Myometrial cell (primary cell): ENCODE results near the gene CFAP65. TPM values are rescaled to one million over a fixed set of nuclear protein-coding genes. Genes with fewer than 3 reads are reported as not detected.

Experiments
- total RNA-seq: library from RNA; depleted of rRNA; stranded (reverse); fragments of >200 nt; gene quantifications from 2 replicates; pipeline ENCODE4 v1.2.3, GENCODE V29; 2015

CFAP65 gene
- total RNA-seq: not detected in 2 replicates

GRCh38 chr2:219041252-219041651 is at the start of gene CFAP65:
Gene CFAP65 (minus strand): TSS chr2:219041516. CDS start chr2:219039048, 2,468 bp downstream.

GRCh38 chr2:219060821-219061791 is 19.8 kb upstream of the CFAP65 start, which contains the start of gene IHH:
Gene IHH (minus strand): TSS chr2:219060921. CDS start chr2:219060467, 454 bp downstream.

GRCh38 chr2:218993345-218994315 is 47.7 kb downstream of the CFAP65 start, which contains the start of gene CRYBA2:
Gene CRYBA2 (minus strand): TSS chr2:218993422. CDS start chr2:218993176, 246 bp downstream.

GRCh38 chr2:218985021-218985324 is 56.3 kb downstream of the CFAP65 start, which contains the start of gene FEV:
Gene FEV (minus strand): TSS chr2:218985184. CDS start chr2:218985075, 109 bp downstream.

GRCh38 chr2:218959141-218959731 is 82.1 kb downstream of the CFAP65 start, which contains the start of gene CDK5R2:
Gene CDK5R2 (plus strand): TSS chr2:218959666. CDS start chr2:218959821, 155 bp downstream.

Other genes with a start within 250 kb of the CFAP65 start
- not detected in 2 replicates for gene PRKAG3, start 209.7 kb downstream of the CFAP65 start, total RNA-seq
- gene WNT6, start 181.7 kb downstream of the CFAP65 start, total RNA-seq: not detected in 2 replicates
- gene WNT10A, start 160.7 kb downstream of the CFAP65 start, total RNA-seq: not detected in 2 replicates
- 0.71 TPM in 1 of 2 replicates, not detected in the other for gene CDK5R2, start 81.8 kb downstream of the CFAP65 start, total RNA-seq
- not detected in 2 replicates for gene FEV, start 56.3 kb downstream of the CFAP65 start, total RNA-seq
- gene CRYBA2, start 48.1 kb downstream of the CFAP65 start, total RNA-seq: not detected in 2 replicates
- not detected in 2 replicates for gene IHH, start 19.4 kb upstream of the CFAP65 start, total RNA-seq
- 22.7 and 33.2 TPM in 2 replicates for gene NHEJ1, start 119.3 kb upstream of the CFAP65 start, total RNA-seq
- not detected in 2 replicates for gene SLC23A3, start 128.5 kb upstream of the CFAP65 start, total RNA-seq
- gene CNPPD1, start 135.4 kb upstream of the CFAP65 start, total RNA-seq: 32.3 and 39.0 TPM in 2 replicates
- gene RETREG2, start 136.8 kb upstream of the CFAP65 start, total RNA-seq: 55.8 and 78.7 TPM in 2 replicates
- gene ZFAND2B, start 165.3 kb upstream of the CFAP65 start, total RNA-seq: 30.3 and 42.7 TPM in 2 replicates
- gene ABCB6, start 177.4 kb upstream of the CFAP65 start, total RNA-seq: 12.7 and 13.1 TPM in 2 replicates
- gene ATG9A, start 188.1 kb upstream of the CFAP65 start, total RNA-seq: 49.9 and 58.3 TPM in 2 replicates
- 16.1 and 30.6 TPM in 2 replicates for gene ANKZF1, start 188.3 kb upstream of the CFAP65 start, total RNA-seq
- 25.1 and 25.5 TPM in 2 replicates for gene GLB1L, start 203.9 kb upstream of the CFAP65 start, total RNA-seq
- 18.8 and 23.4 TPM in 2 replicates for gene STK16, start 204.0 kb upstream of the CFAP65 start, total RNA-seq
- not detected in 2 replicates for gene TUBA4B, start 211.7 kb upstream of the CFAP65 start, total RNA-seq
- 11.3 and 19.0 TPM in 2 replicates for gene TUBA4A, start 212.4 kb upstream of the CFAP65 start, total RNA-seq
- gene DNAJB2, start 237.8 kb upstream of the CFAP65 start, total RNA-seq: 30.0 and 37.2 TPM in 2 replicates